HG03342 (cell line): ENCODE measurements around the gene TXNIP.

Experiments
- ATAC-seq: cut with Tn5 transposase; IDR thresholded peaks from one replicate; pipeline ENCODE4 v1.9.1; 2021; ENCODE audit warnings: mild to moderate bottlenecking, moderate library complexity; ENCODE audit not compliant: unreplicated experiment

The TXNIP gene

GRCh38 chr1:145986551-145986950, 9.8 kb downstream of the TXNIP start:
- ATAC-seq = no peak

GRCh38 chr1:145985502-145986439, 10.6 kb downstream of the TXNIP start:
- no peak for ATAC-seq

GRCh38 chr1:145985129-145985501, 11.3 kb downstream of the TXNIP start:
- no peak for ATAC-seq

GRCh38 chr1:145983960-145984830, 12.2 kb downstream of the TXNIP start:
- no peak for ATAC-seq

DNA sequence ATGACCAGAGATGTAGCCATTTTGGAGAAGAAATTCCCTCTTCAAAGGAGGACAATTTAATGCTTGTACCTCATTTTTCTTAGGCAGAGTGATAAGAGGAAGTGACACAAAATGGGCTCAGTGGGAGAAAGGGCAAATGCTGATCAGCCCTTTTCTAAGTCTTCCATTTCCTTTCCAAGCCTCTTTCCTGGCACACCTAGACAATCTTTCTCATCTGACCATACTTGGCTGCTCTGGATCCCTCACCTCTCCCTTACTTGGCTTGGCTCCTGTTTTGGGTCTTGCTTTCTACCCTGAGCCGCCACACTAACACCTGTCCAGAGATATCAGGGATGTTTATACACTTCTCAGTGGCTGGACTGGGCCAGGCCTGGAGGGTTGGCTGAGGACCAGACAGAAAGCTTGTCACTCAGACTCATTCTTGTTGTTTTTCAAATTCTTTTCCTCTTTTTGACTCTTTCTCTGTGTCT, 13.1 kb downstream of the TXNIP start:
- no peak for ATAC-seq

- ATAC-seq = no peak
These were observed 14.2 kb downstream of the TXNIP start for GRCh38 chr1:145982010-145982723.

GRCh38 chr1:145980457-145980994, 15.9 kb downstream of the TXNIP start:
- no peak for ATAC-seq

DNA sequence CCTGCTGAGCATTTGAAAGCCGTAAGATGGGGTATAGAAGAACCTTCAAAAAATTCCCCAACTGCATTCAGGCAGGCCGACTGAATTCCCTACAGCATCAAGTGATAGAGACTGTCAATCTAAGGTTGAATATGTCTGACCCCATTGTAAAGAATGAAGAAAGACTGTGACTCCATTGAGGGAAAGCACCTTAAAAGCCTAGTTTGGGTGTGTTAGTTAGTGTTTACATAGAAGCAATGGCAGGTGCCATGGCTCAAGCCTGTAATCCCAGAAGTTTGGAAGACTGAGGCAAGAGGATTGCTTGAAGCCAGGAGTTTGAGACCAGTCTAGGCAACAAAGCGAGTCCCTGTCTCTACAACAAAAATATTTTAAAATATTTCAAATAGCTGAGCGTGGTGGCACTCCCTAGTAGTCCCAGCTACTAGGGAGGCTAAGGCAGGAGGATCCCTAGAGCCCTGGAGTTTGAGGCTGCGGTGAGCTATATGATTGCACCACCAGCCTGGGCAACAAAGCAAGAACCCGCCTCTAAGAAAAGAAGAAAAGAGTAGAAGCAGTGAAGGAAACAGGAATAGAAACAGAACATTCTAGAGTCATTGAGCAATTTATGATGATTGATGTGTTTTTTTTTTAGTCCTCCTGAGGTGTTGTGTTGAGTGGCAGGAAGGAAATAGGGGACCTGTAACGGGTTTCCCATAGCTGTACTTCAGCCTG, 16.5 kb downstream of the TXNIP start:
- ATAC-seq = no peak

- peak; percentile 88 for ATAC-seq
These were observed 17.3 kb downstream of the TXNIP start for GRCh38 chr1:145978854-145979745.

GRCh38 chr1:145978471-145978853, 17.9 kb downstream of the TXNIP start:
- ATAC-seq = no peak

- no peak for ATAC-seq
These were observed 18.6 kb downstream of the TXNIP start for GRCh38 chr1:145977486-145978470.

DNA sequence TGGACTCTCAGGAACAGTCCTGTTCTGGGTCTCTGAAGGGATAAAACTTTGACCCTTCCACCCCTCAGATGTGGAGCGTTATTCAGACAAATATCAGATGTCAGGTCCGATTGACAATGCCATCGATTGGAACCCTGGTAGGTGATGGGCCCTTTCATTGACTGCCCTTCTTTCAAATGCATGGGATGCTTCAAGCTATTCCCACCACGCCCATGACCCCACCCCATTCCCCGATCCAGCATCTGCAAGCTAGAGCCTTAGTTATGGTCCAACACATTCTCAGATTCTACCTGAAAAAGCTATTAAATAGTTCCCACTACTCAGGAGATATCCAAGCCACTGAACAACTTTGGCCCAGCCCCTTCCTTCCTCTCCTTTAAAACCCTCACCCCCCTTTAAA, 19.4 kb downstream of the TXNIP start:
- no peak for ATAC-seq

GRCh38 chr1:145975216-145975615, 21.2 kb downstream of the TXNIP start:
- ATAC-seq = no peak

DNA sequence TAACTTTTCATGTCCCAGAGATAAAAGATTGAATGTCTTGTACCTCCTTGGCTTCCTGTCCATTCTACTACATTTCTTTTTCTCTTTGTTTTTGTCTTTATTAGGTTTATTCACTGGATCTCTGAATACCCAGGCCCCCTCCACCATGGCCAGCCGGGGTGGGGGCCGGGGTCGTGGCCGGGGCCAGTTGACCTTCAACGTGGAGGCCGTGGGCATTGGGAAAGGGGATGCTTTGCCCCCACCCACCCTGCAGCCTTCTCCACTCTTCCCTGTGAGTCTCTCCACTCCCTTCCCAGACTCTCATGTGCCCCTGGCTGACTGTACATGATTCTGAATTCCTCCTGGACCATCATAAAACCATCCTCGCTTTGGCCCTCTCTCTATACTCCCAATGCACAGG, 21.7 kb downstream of the TXNIP start:
- no peak for ATAC-seq

DNA sequence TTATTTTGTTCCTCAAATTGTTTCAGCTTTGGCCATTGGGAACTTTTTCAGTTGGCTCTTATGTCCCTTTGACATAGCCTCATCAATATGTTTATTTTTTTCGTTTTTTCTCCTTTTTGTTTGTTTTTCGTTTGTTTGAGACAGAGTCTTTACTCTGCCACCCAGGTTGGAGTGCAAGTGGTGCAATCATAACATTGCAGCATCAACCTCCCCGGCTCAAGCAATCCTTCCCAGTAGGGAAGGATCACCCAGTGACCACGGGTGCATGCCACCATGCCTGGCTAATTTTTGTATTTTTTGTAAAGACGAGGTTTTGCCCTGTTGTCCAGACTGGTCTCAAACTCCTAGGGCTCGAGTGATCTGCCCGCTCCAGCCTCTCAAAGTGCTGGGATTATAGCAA, 23.8 kb downstream of the TXNIP start:
- ATAC-seq = no peak

DNA sequence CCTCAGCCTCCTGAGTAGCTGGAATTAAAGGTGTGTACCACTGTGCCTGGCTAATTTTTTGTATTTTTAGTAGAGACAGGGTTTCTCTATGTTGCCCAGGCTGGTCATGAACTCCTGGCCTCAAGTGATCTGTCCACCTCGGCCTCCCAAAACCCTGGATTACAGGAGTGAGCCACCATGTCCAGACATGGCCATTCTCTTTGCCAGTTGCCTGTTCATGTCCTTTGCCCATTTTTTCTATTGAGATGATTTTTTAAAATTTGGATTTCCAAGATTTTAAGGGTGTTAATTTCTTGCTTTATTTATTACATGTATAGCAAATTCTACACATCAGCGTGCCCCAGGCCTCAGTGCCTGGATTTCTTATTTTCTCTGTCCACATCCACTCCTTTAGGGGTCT, 29.1 kb downstream of the TXNIP start:
- ATAC-seq = no peak

DNA sequence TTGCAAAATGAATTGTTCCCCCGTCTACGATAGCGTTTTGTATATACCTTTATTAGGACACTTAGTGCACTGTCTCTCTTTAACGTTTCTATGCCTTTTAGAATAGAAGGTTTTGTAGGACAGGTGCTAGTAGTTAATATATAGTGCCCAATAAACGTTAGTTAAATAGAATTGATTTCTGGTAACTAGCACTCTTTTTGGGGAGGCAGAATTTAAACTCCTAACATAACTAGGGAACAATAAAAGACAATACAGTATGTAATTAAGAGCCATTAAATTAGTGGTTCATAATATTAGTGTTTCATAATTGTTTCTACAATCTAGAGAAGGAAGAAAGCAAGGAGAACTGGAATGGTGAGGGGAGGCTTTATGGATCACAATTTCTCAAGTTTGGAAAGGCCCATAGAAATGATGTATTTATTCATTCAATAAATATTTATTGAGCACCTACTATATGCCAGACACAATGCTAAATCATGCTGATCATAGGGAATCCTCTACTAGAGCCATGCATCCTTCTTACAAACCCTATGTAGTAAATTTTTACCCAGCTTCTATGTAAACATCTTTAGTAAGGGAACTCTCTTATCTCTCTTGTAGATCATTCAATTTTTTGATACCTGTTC, 31.1 kb downstream of the TXNIP start:
- no peak for ATAC-seq
